Activated CD8-positive, alpha-beta memory T cell treated with anti-CD3 and anti-CD28 coated beads, Interleukin-2, amount 50 U/mL, for 24 hours (primary cell): Measurements from ENCODE around the gene C1QC.

Source experiments
- DNase-seq: peaks from one replicate; pipeline ENCODE4 v3.0.0-alpha.2; 2020; ENCODE audit errors: extremely low read depth

The C1QC gene

GRCh38 chr1:22643381-22643780 lies at the start of gene C1QC:
TSS of gene C1QC (plus strand) at chr1:22643633. CDS start at chr1:22644024, 391 bp downstream.
- no peak for DNase-seq

GRCh38 chr1:22594396-22594795 lies 49.0 kb upstream of the C1QC start:
- no peak for DNase-seq

- no peak for DNase-seq
Measured at GRCh38 chr1:22595108-22595507, 48.3 kb upstream of the C1QC start.

GRCh38 chr1:22597301-22597965 lies 46.0 kb upstream of the C1QC start:
- no peak for DNase-seq

- DNase-seq, result no peak
Measured at GRCh38 chr1:22597996-22598395, 45.4 kb upstream of the C1QC start.

- no peak for DNase-seq
Measured at GRCh38 chr1:22598736-22599135, 44.7 kb upstream of the C1QC start.

GRCh38 chr1:22600071-22600816 lies 43.2 kb upstream of the C1QC start:
- no peak for DNase-seq

- DNase-seq, result no peak
Measured at GRCh38 chr1:22600817-22601605, 42.4 kb upstream of the C1QC start.

- DNase-seq, result no peak
Measured at GRCh38 chr1:22601610-22602009, 41.8 kb upstream of the C1QC start.

GRCh38 chr1:22602060-22602740 lies 41.2 kb upstream of the C1QC start:
- no peak for DNase-seq

GRCh38 chr1:22606161-22606560 lies 37.3 kb upstream of the C1QC start:
- DNase-seq, result no peak

- DNase-seq, result no peak
Measured at GRCh38 chr1:22607154-22607553, 36.3 kb upstream of the C1QC start.

GRCh38 chr1:22608361-22608760 lies 35.1 kb upstream of the C1QC start:
- no peak for DNase-seq

- no peak for DNase-seq
Measured at GRCh38 chr1:22609291-22609690, 34.1 kb upstream of the C1QC start.

GRCh38 chr1:22611530-22611947 lies 31.9 kb upstream of the C1QC start:
- DNase-seq, result no peak

- DNase-seq, result no peak
Measured at GRCh38 chr1:22612671-22613571, 30.5 kb upstream of the C1QC start.

GRCh38 chr1:22613572-22613918 lies 29.9 kb upstream of the C1QC start:
- no peak for DNase-seq

GRCh38 chr1:22613951-22614350 lies 29.5 kb upstream of the C1QC start:
- no peak for DNase-seq

GRCh38 chr1:22615886-22616285 lies 27.5 kb upstream of the C1QC start:
- DNase-seq, result no peak

GRCh38 chr1:22616571-22616970 lies 26.9 kb upstream of the C1QC start:
- DNase-seq, result no peak

GRCh38 chr1:22618056-22618455 lies 25.4 kb upstream of the C1QC start:
- DNase-seq, result no peak
